NCI-H510A (cell line): Measurements from ENCODE around the gene EYA2.

ENCODE experiments used
- DNase-seq: peaks from one replicate; lab custom pipeline; 2025; lab: John Stamatoyannopoulos, UW

Gene EYA2

DNA sequence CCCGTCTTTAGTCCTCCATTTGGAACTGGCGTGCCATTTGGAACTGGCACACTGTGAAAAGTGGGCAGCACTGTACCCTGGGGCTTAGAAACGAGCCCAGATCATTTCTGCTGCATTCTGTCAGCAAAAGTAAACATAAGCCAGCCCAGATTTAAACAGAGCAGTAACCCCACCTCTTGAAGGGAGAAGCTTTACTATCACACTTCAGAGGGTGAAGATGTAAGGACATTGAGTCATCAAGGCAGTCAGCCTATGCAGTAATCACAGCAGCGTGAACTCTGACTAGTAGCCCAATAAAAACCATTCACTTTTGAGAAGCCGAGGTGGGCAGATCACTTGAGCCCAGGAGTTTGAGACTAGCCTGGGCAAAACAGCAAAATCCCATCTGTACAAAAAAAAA lies 216.9 kb downstream of the EYA2 start:
- DNase-seq: no peak

DNA sequence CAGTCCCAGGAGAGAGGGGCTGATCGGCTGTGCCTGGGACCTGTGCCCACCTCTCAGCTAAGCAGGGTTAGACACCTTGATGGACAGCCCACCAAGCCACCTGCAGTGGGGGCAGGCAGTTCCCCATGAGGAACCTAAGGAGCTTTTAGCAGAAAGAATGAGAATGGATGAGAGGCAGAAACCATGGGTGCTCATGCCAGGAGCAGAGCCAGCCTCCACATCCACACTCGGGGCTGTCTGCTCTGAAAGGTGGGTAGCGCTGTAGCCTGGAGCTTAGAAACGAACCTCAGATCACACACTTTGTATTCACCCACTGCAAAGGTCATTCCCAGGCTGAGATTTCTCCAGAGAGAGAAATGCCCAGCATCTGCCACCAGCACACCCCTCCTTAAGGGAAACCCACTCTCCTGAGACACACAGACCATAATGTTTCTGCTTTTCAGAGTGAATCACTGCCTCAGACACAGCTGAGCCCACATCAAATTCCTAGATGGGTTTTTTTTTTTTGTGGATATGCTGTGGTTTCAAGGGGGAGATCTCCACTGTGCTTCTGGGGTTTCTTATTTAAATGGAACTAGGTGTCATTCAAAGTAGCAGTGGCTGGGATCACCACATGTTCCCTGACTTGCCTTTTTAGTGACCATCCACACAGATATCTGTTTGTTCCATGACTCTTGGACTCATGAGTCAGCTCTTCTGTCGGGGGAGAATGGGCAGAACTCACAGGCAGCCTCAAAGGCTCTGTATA lies 218.9 kb downstream of the EYA2 start:
- DNase-seq: no peak

DNA sequence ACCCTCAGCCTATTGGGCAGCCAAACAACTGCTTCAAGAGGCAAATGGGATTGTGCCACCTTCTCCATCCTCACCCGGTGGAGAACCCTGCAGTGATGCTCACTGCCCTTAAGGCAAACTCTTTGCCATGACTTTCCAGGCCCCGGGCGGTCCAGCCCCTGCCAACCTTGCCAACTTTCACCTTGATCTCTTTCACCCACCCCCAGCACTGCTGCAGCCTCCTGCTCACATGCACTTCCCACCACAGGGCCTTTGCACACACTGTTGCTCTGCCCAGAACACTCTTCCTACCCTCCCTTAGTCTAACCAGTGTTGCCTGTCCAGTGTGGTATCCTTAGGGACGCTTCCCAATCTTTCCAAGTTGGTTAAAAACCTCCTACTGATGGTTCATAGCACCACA lies 221.1 kb downstream of the EYA2 start:
- DNase-seq: no peak

DNA sequence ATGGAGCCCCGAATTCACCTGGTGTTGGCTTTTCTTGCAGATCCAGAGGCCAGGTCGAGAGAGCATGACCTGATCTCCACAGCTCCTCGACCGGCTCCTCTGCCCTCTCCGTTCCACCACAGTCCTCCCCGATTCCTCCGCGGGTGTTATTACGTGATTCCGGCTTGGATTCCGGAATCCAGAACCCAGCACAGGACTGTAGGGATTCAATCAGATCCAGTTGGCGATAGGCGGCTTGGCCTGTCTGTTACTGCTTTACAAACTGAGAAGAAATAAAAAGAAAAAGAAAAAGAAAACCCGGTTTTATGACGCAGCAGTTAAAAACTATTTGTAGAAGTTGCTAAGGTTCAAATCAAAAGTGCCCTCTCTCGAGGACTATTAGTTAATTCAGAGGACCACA lies 222.7 kb downstream of the EYA2 start:
- no peak for DNase-seq

DNA sequence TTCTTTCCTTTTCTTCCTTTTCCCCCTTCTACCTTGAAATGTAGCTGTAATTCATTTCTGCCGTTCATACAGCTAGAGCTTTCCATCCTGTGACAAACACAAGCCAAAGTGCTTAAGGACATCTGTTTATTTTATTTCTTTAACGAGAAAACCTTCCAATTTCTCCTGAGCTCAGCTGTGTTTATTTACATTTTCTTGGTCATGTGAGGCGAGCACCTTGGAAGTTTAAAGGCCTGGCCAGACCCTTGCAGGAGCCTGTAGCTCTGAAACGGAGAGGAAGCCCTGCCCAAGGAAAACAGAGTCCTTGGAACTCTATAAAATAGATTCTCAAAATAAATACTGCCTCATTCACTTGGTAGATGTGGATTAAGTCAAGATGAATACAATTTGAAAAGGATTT lies 223.1 kb downstream of the EYA2 start:
- DNase-seq: no peak

DNA sequence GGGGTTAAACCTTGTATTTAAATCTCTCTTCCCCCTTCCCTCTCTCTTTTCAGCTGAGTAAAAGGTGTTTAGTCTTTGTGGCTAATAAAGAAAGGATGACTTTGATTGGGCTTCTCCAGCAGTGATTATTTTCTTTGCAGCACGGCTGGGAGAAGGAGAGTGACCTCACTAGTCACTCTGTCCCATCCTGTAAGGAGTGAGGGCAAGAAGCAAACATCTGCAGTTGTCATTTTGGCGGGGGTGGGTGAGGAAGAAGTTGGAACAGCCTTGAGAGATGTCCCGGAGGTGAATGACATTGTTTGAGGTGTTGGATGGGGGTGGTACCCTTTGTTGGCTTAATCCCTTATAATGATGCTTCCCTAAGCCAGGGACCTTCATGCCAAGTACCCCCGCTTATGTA lies 223.6 kb downstream of the EYA2 start:
- no peak for DNase-seq

DNA sequence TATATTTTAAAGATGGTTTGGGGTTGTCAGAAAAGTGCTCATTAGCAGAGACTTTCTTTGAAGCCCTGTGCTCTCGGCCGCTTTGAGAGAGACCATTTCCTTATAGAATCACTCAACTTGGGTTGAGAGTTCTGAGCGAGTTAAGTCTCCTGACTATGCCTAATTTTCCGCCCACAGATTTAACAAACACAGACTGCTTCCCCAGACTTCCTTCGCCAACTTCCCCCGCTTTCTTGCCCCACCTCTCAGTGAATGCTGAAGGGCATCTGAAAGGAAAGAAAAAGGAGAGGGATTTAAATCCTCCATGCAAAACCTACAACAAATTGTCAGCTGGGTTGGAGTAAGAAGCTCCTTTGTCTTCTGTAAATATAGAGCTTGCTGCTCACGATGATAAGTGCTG lies 224.0 kb downstream of the EYA2 start:
- no peak for DNase-seq

DNA sequence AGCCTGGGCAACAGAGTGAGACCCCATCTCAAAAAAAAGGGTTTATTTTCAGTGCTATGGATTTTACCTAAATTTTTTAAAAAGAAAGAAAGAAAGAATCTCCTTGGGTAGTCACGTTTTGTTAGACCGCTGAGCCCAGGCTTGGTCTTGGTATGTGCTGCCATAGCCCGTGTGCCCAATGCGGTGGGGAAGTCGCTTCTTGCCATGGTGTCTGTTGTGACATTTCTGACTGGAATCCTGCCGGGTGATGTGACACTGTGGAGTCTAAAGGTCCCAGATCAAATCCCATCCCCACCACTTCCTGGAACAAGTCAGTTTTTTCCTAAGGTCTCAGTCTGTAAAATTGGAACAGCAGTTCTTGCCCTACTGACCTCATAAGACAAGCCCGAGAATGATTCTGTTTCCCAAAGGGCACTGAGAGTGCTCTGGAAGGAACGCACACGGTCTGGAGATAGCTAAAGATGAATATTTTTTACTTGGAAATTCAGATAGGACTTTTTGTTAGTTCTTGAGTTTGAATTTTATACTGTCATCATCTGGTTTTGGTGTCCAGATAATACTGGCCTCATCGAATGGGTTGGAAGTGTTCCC lies 225.8 kb downstream of the EYA2 start:
- DNase-seq: no peak

DNA sequence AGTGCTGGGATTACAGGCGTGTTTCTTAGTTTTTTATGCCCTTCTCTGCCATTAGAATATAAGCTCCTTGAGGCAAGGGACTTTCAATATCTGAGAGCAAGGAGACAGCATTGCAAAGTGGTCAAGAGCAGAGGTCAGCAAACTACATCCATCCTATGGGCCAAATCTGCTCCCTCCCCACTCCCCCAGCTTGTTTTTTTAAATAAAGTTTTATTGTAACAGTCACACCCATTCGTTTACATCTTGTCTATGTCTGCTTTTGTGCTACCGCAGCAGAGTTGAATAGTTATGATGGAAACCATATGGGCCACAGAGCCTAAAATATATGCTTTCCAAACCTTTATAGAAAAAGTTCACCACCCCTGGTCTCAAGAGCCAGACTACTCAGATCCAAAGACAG lies 227.9 kb downstream of the EYA2 start:
- DNase-seq: no peak

DNA sequence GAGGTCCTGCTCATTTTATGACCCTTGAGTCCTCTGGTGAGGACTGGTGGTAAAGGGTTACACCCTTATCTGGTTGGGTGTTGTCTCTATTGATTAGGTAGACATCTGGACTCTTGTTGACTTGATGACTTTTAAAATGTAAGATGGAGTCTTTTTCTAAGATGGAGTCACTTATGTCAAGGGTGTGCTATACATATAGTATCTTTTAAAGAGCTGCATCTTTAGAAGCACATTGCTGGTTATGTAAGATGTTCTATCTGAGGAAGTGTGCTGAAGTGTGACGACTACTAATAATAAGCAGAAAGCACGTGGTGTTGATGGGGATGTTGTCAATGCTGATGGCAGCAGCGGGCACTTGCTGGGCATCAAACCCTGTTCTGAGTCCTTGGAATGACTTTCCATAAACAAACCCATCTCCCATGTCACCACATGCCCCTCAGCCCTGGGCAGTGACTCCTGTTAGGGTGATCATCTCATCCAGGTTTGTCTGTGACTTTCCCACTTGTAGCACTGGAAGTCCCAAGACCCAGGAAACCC lies 229.6 kb downstream of the EYA2 start:
- DNase-seq: no peak

DNA sequence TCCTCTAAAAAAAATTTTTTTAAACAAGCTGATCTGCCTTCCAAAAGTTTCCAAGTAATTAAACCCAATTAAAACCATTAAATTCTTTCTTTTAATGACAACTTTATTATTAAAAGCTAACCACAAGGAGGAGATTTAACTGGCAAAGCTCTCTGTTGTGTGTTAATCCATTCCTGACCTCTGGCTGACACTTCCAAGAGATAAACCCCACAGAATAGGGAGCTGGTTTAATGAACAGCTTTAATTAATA lies 230.8 kb downstream of the EYA2 start:
- DNase-seq: no peak

DNA sequence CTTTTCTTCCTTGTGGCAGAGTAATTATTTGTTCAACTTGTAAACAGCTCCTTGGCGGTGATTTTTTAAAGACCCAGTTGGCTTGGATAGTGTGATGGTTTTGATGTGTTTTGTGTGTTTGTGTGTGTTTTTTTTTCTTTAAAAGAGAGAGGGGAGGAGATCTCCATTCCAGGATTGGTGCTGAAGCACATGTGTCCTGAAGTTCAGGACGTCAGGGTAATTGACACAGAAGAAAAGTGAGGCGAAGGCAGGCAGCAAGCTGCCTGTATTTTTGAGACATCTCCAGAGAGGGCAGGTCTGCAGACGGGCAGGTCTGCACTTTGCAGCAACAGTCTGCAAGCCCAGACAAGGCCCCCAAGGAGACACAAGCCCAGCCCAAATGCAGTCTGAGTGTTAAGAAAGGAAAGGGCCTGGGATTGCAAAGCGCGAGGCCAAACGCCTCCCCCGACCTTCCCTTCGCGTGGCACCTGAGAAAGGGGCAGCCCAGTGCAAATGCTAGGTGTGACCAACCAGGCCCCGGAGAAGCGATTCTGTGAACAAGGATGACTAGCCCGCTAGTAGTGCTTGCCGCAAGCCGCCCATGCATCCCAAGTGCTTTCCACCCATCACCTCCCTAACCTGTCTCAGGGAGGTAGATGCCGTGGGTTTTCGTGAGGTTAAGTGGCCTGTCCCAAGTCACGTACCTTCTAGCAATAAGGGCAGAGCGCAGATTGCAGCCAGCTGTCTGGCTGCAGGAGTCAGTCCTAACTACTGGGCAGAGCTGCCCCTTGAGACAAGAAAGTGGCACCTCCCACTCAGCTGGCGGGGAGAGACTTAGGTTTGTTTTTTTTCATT lies 231.3 kb downstream of the EYA2 start:
- no peak for DNase-seq

DNA sequence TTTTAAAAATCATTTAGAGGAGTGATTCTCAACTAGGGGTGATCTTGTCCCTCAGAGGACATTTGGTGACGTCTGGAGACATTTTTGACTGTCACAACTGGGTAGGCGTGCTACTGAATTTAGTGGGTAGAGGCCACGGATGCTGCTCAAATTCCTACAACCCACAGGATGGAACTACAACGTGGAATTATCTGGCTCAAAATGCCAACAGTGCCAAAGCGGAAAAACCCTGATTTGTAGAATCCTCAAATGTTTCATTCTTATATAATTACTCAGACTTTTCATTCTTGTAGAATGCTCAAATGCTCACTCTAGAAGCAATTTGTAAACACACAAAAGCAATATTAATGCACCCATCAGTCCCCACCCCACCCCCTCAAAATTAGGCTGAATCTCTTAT lies 232.1 kb downstream of the EYA2 start:
- no peak for DNase-seq

DNA sequence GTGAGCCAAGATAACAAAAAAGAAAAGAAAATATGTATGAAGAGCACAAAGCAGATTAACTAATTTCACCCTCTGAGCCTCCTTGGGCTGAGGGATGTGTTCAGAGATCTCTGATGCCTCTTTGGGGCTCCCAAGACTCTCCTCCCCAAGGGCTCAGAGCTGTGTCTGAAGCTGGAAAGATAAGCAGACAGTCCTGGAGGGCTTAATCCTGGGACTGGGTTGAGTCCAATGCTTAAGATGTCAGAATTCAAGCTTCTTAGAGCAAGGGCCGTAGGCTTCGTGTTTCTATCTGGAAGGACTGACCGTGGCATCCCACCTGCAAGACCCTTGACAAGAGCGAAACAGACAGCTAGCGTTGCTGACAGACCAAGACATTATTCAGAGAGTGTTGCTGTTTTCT lies 232.9 kb downstream of the EYA2 start:
- DNase-seq: no peak

DNA sequence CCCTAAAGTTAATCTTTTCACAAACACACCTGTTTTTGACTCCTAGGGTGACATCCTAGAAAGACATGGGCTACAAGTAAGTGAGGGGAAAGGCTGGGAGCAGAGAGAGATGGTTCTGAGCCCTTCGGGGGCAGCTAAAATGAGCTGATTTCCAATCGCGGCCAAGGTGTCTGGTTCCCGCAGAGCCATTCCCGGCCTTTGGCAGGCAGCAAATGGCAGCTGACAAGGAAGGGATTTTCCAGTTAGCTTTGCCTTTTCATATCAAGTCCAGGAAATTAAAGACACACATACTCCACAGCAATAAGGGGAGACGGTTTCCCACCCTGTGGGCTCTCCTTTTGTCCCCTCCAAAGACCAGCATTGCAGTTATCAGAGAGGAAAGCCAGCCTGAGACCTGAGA lies 233.4 kb downstream of the EYA2 start:
- DNase-seq: no peak

DNA sequence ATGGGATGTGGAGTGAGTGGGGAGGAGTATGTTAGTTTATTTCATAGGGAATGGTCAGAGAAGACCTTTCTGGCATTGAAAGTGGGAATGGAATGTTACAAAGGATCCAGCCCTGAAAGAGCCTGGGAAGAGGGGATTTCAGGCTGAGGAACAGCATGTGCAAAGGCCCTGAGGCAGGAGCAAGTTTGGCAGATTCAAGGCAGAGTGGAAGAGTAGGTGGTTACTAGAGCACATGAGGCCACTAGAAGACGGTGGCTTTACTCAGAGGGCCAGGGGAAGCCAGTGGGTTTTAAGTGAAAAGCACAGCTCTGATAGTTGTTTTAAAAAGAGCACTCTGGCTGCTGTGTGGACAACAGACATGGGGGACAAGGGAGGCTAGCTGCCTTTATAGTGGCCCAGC lies 234.7 kb downstream of the EYA2 start:
- no peak for DNase-seq

DNA sequence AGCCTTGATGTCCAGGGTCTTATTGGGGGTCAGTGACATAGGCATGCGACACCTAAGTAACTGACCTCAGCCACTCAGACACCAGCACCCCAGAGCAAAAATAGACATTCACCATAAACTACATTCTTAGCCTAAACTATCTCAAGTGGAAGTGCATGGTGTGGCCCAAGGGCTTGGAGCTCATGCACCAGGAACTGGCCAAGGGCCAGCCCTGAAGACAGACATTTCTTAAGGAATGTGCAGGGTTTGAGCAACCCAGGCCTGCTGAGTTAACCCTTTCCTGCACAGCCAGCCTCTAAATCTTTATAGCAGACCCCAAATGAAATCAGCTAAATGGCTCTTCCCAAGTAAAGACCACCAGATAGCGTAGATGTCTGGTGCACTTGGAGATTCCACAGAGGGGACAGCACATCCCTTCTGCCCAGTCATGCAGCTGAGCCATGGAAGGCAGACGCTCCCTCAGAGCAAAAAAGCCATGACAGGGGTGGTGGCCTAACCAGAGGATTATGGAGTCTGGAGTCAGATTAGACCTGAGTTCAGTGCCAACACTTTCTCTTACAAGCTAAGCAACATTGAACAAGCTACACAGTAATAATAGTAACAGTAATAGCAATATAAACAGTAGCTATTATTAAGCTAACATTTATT lies 239.3 kb downstream of the EYA2 start:
- no peak for DNase-seq

DNA sequence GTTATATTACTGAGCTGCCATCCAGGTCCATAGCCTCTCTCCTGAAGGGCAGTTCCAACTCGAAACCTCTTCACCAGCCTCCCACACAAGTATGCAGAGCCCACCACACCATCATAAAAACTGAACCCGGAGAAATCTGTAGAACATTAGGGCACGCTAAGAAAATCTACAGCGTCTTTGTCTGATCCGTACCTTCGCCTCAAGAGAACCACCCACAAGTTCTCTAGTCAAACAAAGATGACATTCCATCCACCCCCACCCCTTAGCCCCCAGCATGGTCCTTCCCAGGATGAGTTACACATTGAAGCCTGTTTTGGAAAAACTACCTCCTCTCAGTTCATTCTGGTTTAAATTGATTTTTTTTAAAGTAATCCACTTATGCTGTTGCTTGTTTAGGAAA lies 242.1 kb downstream of the EYA2 start:
- no peak for DNase-seq

DNA sequence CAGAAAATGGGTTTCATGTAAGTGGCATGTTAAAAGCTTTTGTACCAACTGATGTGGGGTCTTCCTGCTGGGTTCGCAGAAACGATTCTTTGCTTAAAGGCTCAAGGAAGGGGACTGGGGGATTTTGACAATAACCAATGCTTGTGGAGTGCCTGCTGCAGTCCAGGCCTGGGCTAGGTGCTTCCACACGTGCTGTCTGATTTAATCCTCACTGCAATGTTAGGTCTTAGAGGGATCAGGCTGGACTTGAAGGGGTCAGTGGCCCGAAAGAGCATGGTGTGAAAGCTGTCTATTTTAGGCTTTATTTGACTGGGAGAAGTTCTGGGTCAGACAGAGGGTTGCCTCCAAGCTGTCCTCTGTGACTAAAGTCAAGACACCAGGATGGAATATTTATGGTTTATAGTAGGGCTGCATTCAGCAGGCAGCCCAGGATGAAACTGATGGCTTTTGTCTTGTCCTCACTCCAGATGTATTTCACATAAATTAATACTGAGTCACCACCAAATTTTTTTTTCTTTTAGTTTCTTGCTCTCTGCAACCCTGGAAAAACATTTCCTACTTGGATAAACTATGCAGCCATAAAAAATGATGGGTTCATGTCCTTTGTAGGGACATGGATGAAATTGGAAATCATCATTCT lies 242.7 kb downstream of the EYA2 start:
- no peak for DNase-seq

DNA sequence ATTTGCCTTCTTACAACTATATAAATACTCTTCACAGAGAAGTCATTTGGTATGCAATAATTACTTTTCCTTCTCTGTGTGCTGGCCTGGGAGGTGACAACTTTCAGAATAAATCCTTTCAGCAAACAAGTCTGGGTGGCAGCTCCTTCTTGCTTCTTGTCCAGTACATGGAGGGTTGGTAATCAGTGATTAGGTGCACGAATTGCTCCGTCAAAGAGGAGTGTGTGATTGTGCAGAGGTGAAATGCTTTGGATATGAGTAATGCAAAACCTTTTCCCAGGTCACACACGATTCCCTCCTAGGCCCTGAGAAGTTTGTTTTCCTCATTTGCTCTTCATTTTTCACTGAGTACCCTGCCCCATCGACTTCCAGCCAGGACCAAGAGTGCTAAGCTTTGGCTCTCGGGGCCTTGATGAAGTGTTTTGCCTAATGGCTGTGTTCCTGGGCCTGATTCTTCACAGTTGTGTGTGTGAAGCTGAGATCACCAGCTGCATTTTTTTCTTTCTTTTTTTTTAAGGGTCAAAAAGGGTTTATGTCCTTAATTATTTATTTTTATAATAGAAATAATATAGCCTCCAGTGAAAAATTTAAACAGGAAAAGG lies 245.4 kb downstream of the EYA2 start:
- DNase-seq: no peak

DNA sequence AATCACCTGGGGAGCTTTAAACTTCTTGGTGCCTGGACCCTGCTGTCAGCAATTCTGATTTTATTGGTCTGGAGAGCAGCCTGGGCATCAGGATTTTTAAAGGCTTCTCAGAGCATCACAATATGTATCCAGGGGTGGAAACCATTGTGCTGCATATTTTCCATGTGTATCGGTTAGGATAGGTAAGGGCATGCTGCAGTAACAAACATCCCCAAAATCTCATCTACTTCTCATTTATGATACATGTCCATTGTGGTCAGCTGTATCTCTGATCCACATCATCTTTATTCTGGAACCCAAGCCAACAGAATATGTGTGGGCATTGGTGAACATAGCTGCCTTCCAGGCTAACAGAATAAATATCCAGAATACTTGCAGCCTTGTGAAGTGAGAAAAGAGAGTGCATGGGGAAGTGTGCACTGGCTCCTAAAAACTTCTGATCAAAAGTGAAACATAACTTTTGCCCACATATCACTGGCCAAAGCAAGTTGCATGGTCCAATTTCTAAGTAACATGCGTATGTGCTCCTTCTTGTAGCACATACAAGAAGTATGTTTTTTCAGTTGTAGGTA lies 246.8 kb downstream of the EYA2 start:
- no peak for DNase-seq
